HG03442 (cell line): ENCODE data around the gene SRPX.

Experiments used
- ATAC-seq: cut with Tn5 transposase; IDR thresholded peaks from one replicate; pipeline ENCODE4 v1.9.1; 2021; ENCODE audit warnings: mild to moderate bottlenecking, moderate library complexity; ENCODE audit not compliant: unreplicated experiment

SRPX gene

GRCh38 chrX:38211891-38212635, 8.6 kb downstream of the SRPX start:
- ATAC-seq = no peak

- ATAC-seq = no peak
Measured at GRCh38 chrX:38206542-38206941, 14.1 kb downstream of the SRPX start.

- no peak for ATAC-seq
Measured at GRCh38 chrX:38206036-38206435, 14.6 kb downstream of the SRPX start.

- ATAC-seq = no peak
Measured at GRCh38 chrX:38205039-38205438, 15.6 kb downstream of the SRPX start.

- peak; percentile 58 for ATAC-seq
Measured at GRCh38 chrX:38192007-38192810, 28.5 kb downstream of the SRPX start.

GRCh38 chrX:38189431-38190250, 31.0 kb downstream of the SRPX start:
- ATAC-seq = no peak

GRCh38 chrX:38183596-38183995, 37.1 kb downstream of the SRPX start:
- ATAC-seq = no peak

GRCh38 chrX:38181357-38181756, 39.3 kb downstream of the SRPX start:
- ATAC-seq = no peak

GRCh38 chrX:38178396-38178795, 42.3 kb downstream of the SRPX start:
- no peak for ATAC-seq

- no peak for ATAC-seq
Measured at GRCh38 chrX:38175139-38175538, 45.5 kb downstream of the SRPX start.

GRCh38 chrX:38172596-38172995, 48.1 kb downstream of the SRPX start:
- no peak for ATAC-seq

- ATAC-seq = no peak
Measured at GRCh38 chrX:38170556-38170955, 50.1 kb downstream of the SRPX start.

- ATAC-seq = no peak
Measured at GRCh38 chrX:38166478-38167083, 54.1 kb downstream of the SRPX start.

- no peak for ATAC-seq
Measured at GRCh38 chrX:38165023-38165422, 55.6 kb downstream of the SRPX start.

GRCh38 chrX:38163193-38163592, 57.5 kb downstream of the SRPX start:
- no peak for ATAC-seq

GRCh38 chrX:38156838-38157237, 63.8 kb downstream of the SRPX start:
- no peak for ATAC-seq

GRCh38 chrX:38154818-38155217, 65.9 kb downstream of the SRPX start:
- no peak for ATAC-seq

- no peak for ATAC-seq
Measured at GRCh38 chrX:38154340-38154739, 66.3 kb downstream of the SRPX start.

- no peak for ATAC-seq
Measured at GRCh38 chrX:38151441-38151840, 69.2 kb downstream of the SRPX start.

GRCh38 chrX:38150993-38151392, 69.7 kb downstream of the SRPX start:
- no peak for ATAC-seq

GRCh38 chrX:38149016-38149415, 71.7 kb downstream of the SRPX start:
- no peak for ATAC-seq
